ENCODE measurements around the gene MRPL54.

DNA sequence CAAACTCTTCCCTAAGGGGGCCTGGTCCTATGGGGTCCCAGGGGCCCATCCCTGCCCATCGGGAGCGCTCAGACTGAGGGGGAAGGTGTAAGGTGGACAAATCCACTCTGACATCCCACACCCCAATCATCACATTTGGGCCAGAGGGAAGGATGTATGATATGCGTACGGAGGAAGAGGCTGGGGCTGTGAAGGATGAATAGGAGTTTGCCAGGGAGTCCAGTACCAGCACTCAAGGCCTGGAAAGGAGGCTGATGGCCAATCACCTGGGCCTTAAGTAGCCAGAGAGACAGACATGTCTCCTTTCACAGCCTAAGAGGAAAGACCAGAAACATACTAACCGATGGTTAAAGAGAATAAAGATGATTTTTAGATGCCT is 39.4 kb upstream of the MRPL54 start:
- TF ChIP-seq, protein P1, sequence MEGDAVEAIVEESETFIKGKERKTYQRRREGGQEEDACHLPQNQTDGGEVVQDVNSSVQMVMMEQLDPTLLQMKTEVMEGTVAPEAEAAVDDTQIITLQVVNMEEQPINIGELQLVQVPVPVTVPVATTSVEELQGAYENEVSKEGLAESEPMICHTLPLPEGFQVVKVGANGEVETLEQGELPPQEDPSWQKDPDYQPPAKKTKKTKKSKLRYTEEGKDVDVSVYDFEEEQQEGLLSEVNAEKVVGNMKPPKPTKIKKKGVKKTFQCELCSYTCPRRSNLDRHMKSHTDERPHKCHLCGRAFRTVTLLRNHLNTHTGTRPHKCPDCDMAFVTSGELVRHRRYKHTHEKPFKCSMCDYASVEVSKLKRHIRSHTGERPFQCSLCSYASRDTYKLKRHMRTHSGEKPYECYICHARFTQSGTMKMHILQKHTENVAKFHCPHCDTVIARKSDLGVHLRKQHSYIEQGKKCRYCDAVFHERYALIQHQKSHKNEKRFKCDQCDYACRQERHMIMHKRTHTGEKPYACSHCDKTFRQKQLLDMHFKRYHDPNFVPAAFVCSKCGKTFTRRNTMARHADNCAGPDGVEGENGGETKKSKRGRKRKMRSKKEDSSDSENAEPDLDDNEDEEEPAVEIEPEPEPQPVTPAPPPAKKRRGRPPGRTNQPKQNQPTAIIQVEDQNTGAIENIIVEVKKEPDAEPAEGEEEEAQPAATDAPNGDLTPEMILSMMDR (conservative IDR thresholded peaks at IDR 0.05 in 1 of 2, IDR thresholded peaks at IDR 0.05 in 1 of 2; ENCODE audit: low read depth in 1 of 2, low read length in 2 of 2): no peak
- TF ChIP-seq EZH2 (IDR thresholded peaks at IDR 0.05; ENCODE audit: low read length, missing control alignments): peak; percentile 54
